ENCODE results near the gene POMT1.
"Not testable (repeated sequence)": the region's sequence is repeated elsewhere in the genome, so short reads cannot be mapped to it uniquely, and the experiment has no call there.

Gene POMT1, protein sequence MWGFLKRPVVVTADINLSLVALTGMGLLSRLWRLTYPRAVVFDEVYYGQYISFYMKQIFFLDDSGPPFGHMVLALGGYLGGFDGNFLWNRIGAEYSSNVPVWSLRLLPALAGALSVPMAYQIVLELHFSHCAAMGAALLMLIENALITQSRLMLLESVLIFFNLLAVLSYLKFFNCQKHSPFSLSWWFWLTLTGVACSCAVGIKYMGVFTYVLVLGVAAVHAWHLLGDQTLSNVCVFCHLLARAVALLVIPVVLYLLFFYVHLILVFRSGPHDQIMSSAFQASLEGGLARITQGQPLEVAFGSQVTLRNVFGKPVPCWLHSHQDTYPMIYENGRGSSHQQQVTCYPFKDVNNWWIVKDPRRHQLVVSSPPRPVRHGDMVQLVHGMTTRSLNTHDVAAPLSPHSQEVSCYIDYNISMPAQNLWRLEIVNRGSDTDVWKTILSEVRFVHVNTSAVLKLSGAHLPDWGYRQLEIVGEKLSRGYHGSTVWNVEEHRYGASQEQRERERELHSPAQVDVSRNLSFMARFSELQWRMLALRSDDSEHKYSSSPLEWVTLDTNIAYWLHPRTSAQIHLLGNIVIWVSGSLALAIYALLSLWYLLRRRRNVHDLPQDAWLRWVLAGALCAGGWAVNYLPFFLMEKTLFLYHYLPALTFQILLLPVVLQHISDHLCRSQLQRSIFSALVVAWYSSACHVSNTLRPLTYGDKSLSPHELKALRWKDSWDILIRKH

DNA sequence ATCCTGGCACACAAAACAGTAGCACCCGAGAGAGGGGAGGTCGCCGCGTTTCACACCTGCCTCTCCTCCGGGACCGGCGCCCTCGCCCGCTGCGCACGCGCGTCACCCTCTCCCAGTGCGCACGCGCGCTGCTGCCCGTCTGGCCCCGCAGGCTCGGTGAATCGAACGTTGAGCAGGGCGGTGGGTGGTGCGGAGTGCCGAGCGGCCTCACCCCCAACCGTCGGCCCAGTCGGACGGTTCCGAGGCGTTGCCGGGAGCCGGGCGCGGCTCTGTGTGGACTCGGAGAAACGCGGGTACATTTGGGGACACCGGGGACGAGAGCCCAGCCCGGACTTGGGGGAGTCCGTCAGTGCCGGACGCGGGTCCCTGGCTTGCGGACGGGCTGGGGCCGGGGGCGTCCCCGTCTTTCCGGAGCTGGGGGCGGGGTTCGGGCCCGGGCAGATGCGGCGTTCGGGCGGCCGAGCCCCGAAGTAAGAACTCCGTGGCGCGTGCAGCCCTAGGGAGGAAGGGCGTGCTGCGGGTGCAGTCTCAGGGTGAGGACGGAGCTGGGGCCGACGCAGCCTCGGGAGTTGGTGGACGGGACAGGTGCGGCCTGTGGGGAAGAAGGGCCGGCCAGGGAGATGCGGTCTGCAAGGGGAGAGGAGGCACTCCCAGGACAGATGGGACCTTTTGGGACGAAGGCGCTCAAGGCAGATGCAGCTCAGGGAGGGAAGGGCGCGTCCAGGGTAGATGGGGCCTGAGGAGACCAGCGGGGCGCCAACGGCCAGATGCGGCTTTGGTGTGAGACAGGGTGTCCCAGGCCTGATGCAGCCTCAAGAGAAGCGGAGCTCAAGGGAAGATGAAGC, at the start of gene POMT1:
Gene POMT1, plus strand, starts transcription at position 138 of the 845 bp plus-strand sequence. CDS start 1,301 bp downstream, outside the sequence.
- no peak for TF ChIP-seq MYC (IDR thresholded peaks at IDR 0.05; ENCODE audit: low read depth, low read length)
- peak; percentile 42 for TF ChIP-seq POLR2A (IDR thresholded peaks at IDR 0.05; ENCODE audit: extremely low read depth, insufficient read length)
- TF ChIP-seq, protein P1, sequence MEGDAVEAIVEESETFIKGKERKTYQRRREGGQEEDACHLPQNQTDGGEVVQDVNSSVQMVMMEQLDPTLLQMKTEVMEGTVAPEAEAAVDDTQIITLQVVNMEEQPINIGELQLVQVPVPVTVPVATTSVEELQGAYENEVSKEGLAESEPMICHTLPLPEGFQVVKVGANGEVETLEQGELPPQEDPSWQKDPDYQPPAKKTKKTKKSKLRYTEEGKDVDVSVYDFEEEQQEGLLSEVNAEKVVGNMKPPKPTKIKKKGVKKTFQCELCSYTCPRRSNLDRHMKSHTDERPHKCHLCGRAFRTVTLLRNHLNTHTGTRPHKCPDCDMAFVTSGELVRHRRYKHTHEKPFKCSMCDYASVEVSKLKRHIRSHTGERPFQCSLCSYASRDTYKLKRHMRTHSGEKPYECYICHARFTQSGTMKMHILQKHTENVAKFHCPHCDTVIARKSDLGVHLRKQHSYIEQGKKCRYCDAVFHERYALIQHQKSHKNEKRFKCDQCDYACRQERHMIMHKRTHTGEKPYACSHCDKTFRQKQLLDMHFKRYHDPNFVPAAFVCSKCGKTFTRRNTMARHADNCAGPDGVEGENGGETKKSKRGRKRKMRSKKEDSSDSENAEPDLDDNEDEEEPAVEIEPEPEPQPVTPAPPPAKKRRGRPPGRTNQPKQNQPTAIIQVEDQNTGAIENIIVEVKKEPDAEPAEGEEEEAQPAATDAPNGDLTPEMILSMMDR (IDR thresholded peaks at IDR 0.05; ENCODE audit: low read depth, low read length) = no peak
- TF ChIP-seq, protein P2, sequence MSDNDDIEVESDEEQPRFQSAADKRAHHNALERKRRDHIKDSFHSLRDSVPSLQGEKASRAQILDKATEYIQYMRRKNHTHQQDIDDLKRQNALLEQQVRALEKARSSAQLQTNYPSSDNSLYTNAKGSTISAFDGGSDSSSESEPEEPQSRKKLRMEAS (IDR thresholded peaks at IDR 0.05; ENCODE audit: low read depth, low read length) = no peak
- peak; percentile 85 for DNase-seq (ENCODE audit: low read depth)
- peak within 1 kb of the TSS; percentile 73 for H3K4me3 ChIP-seq (ENCODE audit: low read depth, low read length)

DNA sequence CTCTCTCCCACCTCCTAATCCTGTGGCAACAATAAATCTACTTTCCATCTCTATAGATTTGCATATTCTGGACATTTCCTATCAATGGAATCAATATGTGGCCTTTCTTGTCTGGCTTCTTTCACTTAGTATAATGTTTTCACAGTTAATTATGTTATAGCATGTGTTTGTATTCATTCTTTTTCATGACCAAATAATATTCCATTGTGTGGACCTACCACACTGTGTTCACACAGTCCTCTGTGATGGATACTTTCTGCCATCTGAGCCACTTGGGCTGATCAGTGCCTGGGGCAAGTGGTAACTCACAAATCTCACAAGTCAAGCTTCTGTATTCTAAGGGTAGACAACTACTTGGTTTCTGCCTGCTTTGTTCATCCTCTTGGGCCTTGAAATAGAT, 48.7 kb upstream of the POMT1 start:
- no peak overlapping the region for H3K4me3 ChIP-seq (ENCODE audit: low read depth, low read length)
- TF ChIP-seq, protein P1 (IDR thresholded peaks at IDR 0.05; ENCODE audit: low read depth, low read length) = no peak
- TF ChIP-seq POLR2A (IDR thresholded peaks at IDR 0.05; ENCODE audit: extremely low read depth, insufficient read length) = no peak
- TF ChIP-seq MYC (IDR thresholded peaks at IDR 0.05; ENCODE audit: low read depth, low read length) = no peak
- TF ChIP-seq, protein P2 (IDR thresholded peaks at IDR 0.05; ENCODE audit: low read depth, low read length) = no peak
- DNase-seq (ENCODE audit: low read depth) = no peak

DNA sequence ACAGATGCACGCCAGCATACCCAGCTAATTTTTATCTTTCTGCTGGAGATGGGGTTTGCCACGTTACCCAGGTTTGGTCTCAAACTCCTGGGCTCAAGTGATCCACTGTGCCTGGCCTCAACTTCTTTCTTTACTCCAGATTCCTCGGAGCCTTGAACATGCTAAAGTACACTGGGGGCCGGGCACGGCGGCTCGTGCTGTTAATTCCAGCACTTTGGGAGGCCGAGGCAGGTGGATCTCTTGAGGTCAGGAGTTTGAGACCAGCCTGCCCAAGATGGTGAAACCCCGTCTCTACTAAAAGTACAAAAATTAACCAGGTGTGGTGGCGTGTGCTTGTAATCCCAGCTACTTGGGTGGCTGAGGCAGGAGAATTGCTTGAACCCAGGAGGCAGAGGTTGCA, 47.1 kb upstream of the POMT1 start:
- H3K4me3 ChIP-seq (ENCODE audit: low read depth, low read length); DNase-seq (ENCODE audit: low read depth): not testable (repeated sequence)

DNA sequence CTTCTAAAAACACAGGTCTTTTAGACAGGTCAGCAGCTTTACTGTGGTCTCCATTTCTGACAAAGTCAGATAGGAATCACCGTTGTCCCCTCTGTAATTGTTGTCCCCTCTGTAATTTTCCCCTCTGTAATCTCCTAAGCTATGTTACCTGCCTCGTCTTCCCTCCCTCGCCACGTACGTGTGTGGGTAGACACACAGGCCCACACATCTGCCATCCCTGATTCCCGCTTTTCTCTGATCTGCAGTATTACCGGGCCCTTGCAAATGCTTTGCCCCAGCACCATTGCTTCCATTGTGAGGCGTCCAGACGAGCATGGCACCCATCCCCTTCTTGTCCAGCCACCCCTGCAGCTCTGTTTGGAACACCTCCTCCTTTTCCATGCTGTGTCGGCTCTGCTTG, 45.0 kb upstream of the POMT1 start:
- TF ChIP-seq POLR2A (IDR thresholded peaks at IDR 0.05; ENCODE audit: extremely low read depth, insufficient read length) = no peak
- TF ChIP-seq, protein P2 (IDR thresholded peaks at IDR 0.05; ENCODE audit: low read depth, low read length) = no peak
- TF ChIP-seq, protein P1 (IDR thresholded peaks at IDR 0.05; ENCODE audit: low read depth, low read length) = no peak
- no peak for DNase-seq (ENCODE audit: low read depth)
- no peak overlapping the region for H3K4me3 ChIP-seq (ENCODE audit: low read depth, low read length)

DNA sequence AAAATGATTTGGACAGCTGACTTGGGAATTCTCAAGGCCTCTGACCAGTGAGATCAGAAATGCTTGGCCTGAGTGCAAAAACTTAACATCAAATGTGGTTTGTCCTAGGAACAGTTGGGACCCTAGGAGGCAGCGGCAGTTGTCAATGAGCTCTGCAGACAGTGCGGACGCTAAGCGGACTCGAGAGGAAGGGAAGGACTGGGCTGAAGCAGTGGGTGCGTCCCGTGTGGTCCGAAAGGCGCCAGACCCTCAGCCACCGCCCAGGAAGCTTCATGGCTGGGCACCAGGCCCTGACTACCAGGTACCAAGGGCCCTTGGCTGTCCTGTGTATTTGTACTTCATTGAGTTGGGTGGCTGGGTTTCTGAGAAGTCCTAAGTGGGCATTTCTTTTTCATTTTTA, 43.7 kb upstream of the POMT1 start:
- DNase-seq (ENCODE audit: low read depth) = no peak
- TF ChIP-seq, protein P2 (IDR thresholded peaks at IDR 0.05; ENCODE audit: low read depth, low read length) = no peak
- TF ChIP-seq, protein P1 (IDR thresholded peaks at IDR 0.05; ENCODE audit: low read depth, low read length) = no peak
- TF ChIP-seq POLR2A (IDR thresholded peaks at IDR 0.05; ENCODE audit: extremely low read depth, insufficient read length) (no peak), MYC (IDR thresholded peaks at IDR 0.05; ENCODE audit: low read depth, low read length) (no peak)
- no peak overlapping the region for H3K4me3 ChIP-seq (ENCODE audit: low read depth, low read length)

Data from NB4 (cell line).